Stomach (tissue), 9 donors: ENCODE measurements around the gene PCDH15. TPM values are rescaled to one million over a fixed set of nuclear protein-coding genes. Genes with fewer than 3 reads are reported as not detected.

Source experiments
- DNase-seq, 2 donors: peaks; one replicate each; pipeline versions ENCODE4 v3.0.0 to v3.0.0-alpha.2; 2013 to 2019
- H3K27ac ChIP-seq, 5 donors: fragments of 200-600 bp in 4 of 5; sonication (generic) in 4 of 5; one replicate each; pipeline ENCODE4 v1.5.1; 2013 to 2019; ENCODE audit warnings: mild to moderate bottlenecking in 1 of 5, moderate library complexity in 1 of 5
- H3K27me3 ChIP-seq, 3 donors: fragments of 200-600 bp; sonication (generic); one replicate each; pipeline ENCODE4 v1.5.1; 2017 to 2019; ENCODE audit warnings: mixed run types in 1 of 3
- H3K36me3 ChIP-seq, 4 donors: fragments of 200-600 bp; sonication (generic); 1 replicate in 3 of 4; 2 replicates in 1 of 4; pipeline ENCODE4 v1.5.1; 2016 to 2019
- H3K4me1 ChIP-seq, 4 donors: fragments of 200-600 bp; sonication (generic); one replicate each; pipeline ENCODE4 v1.5.1; 2016 to 2019
- H3K4me3 ChIP-seq, 4 donors: fragments of 200-600 bp; sonication (generic) in 3 of 4; one replicate each; pipeline ENCODE4 v1.5.1; 2016 to 2019; ENCODE audit warnings: mild to moderate bottlenecking in 1 of 4
- H3K9me3 ChIP-seq, 4 donors: fragments of 200-600 bp; sonication (generic); one replicate each; pipeline ENCODE4 v1.5.1; 2016 to 2019
- EP300 ChIP-seq: sonication (generic); formaldehyde crosslinking; IDR thresholded peaks from one replicate; pipeline ENCODE4 v1.6.1; 2017; ENCODE audit warnings: antibody characterized with exemption
- POLR2A ChIP-seq, 4 donors: fragments of 450-650 bp; IDR thresholded peaks; one replicate each; pipeline ENCODE4 v1.6.1; 2016; ENCODE audit warnings: antibody characterized with exemption in 4 of 4, control low read depth in 2 of 4, mild to moderate bottlenecking in 1 of 4, moderate library complexity in 1 of 4
- POLR2AphosphoS5 ChIP-seq, 3 donors: sonication (generic); formaldehyde crosslinking; IDR thresholded peaks; one replicate each; pipeline ENCODE4 v1.6.1; 2016; ENCODE audit warnings: antibody characterized with exemption in 3 of 3
- WGBS, 5 donors: extraction: QIAGEN DNeasy Blood & Tissue Kit in 3 of 5; methylation state at CpG; one replicate each; pipeline versions ENCODE4 v1.1.5 to v1.1.7; 2013 to 2018; 5-methylcytosine and 5-hydroxymethylcytosine counted together
- intact Hi-C: fragments of 100-400 bp; cut with DNase I; formaldehyde crosslinking; loops from one replicate; pipeline ENCODE4 v1.15.1; 2023; ENCODE audit warnings: low total_unique reads
- polyA plus RNA-seq, 3 donors: library from polyadenylated mRNA; stranded (reverse); fragments of 200-250 nt; gene quantifications; one replicate each; pipeline ENCODE4 v1.2.3, GENCODE V29; 2013
- total RNA-seq, 5 donors: library from RNA; depleted of rRNA; stranded (reverse); fragments of >200 nt; gene quantifications; one replicate each; pipeline versions ENCODE4 v1.1.0 to v1.2.3, GENCODE V29; 2014 to 2016
- TF ChIP-seq, protein P1 (sequence below), 7 experiments: fragments of 450-650 bp in 4 of 7; fragments of 200-600 bp in 3 of 7; sonication (generic) in 3 of 7; IDR thresholded peaks; one replicate each; pipeline ENCODE4 v1.5.1; 2016 to 2019; ENCODE audit warnings: antibody characterized with exemption in 7 of 7, control low read depth in 2 of 7, mild to moderate bottlenecking in 1 of 7
- donor health status: healthy with polysubstance abuse.
- donor health status: Bipolar disorder and iron deficiency.
- donor health status: healthy.

The PCDH15 gene
- total and polyA plus RNA-seq, 8 donors = 3.7 TPM; not detected in 7

- intact Hi-C loops = no loop called here
- no peaks in the 10 kb centered on the region for H3K27me3 ChIP-seq
- no peaks in the 10 kb centered on the region for H3K9me3 ChIP-seq
- H3K4me1 ChIP-seq = no peaks in the 10 kb centered on the region
- no peak for TF ChIP-seq POLR2AphosphoS5 (IDR thresholded peaks at IDR 0.05)
- no peak for TF ChIP-seq POLR2A (IDR thresholded peaks at IDR 0.05)
- TF ChIP-seq EP300 = no peak
- no peak overlapping the region for H3K4me3 ChIP-seq
- DNase-seq = no peak
- no peak overlapping the region for H3K27ac ChIP-seq
- H3K36me3 ChIP-seq = no peaks in the 10 kb centered on the region
These were observed 187.9 kb downstream of the PCDH15 start for GRCh38 chr10:54613162-54613561.

- no peak for DNase-seq
- H3K27me3 ChIP-seq = no peaks in the 10 kb centered on the region
- H3K27ac ChIP-seq = no peak overlapping the region
- no peaks in the 10 kb centered on the region for H3K4me1 ChIP-seq
- H3K36me3 ChIP-seq = no peaks in the 10 kb centered on the region
- intact Hi-C loops = no loop called here
- no peaks in the 10 kb centered on the region for H3K9me3 ChIP-seq
- TF ChIP-seq POLR2A (IDR thresholded peaks at IDR 0.05) (no peak), EP300 (no peak), POLR2AphosphoS5 (IDR thresholded peaks at IDR 0.05) (no peak)
- TF ChIP-seq, protein P1, sequence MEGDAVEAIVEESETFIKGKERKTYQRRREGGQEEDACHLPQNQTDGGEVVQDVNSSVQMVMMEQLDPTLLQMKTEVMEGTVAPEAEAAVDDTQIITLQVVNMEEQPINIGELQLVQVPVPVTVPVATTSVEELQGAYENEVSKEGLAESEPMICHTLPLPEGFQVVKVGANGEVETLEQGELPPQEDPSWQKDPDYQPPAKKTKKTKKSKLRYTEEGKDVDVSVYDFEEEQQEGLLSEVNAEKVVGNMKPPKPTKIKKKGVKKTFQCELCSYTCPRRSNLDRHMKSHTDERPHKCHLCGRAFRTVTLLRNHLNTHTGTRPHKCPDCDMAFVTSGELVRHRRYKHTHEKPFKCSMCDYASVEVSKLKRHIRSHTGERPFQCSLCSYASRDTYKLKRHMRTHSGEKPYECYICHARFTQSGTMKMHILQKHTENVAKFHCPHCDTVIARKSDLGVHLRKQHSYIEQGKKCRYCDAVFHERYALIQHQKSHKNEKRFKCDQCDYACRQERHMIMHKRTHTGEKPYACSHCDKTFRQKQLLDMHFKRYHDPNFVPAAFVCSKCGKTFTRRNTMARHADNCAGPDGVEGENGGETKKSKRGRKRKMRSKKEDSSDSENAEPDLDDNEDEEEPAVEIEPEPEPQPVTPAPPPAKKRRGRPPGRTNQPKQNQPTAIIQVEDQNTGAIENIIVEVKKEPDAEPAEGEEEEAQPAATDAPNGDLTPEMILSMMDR (IDR thresholded peaks at IDR 0.05) = no peak
- no peak overlapping the region for H3K4me3 ChIP-seq
These were observed 191.6 kb downstream of the PCDH15 start for GRCh38 chr10:54609423-54609822.

DNA sequence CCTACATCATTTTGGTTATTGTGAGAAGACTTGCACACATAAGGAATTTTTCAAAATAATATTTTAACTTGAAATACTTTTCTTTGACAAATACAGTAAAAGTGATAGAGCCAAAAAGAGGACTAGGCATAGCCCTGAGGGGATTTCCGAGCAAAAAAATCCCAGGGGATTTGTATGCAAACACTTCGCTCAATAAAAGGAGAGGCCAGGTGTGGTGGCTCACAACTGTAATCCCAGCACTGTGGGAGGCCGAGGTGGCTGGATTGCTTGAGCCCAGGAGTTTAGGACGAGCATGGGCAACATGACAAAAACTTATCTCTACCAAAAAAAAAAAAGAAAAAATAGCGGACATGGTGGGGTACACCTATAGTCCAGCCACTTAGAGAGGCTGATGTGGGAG, 193.0 kb downstream of the PCDH15 start:
- no peaks in the 10 kb centered on the region for H3K36me3 ChIP-seq
- H3K4me1 ChIP-seq = no peaks in the 10 kb centered on the region
- intact Hi-C loops = no loop called here
- no peak overlapping the region for H3K4me3 ChIP-seq
- DNase-seq = no peak
- H3K9me3 ChIP-seq = no peaks in the 10 kb centered on the region
- no peak for TF ChIP-seq POLR2AphosphoS5 (IDR thresholded peaks at IDR 0.05)
- TF ChIP-seq, protein P1 (IDR thresholded peaks at IDR 0.05) = no peak
- no peak for TF ChIP-seq EP300
- TF ChIP-seq POLR2A (IDR thresholded peaks at IDR 0.05) = no peak
- no peak overlapping the region for H3K27ac ChIP-seq
- H3K27me3 ChIP-seq = no peaks in the 10 kb centered on the region
- WGBS, 5 donors = 65 to 78% (median 73%) methylated on average over 5 of the region's 5 CpGs

DNA sequence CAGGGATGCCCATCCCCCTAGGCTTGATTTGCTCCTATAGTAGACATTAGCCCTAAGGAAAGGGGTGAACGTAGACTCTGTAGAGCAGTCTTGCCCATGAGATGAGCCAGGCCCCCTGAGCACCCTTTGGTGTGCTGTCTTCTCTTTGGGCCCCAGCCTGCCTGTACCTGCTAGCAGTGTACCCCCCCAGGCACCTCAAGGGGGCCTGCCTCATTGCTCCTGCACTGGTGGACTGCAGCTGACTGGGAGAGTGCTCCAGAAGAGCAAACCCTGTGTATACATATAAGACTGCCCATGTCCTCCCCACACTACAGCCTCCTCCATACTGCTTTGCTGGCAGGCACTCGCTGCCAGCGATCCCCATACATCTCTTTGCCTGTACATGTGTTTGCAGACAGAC, 206.7 kb downstream of the PCDH15 start:
- intact Hi-C loops = no loop called here
- Histone ChIP-seq H3K4me1 (no peaks in the 10 kb centered on the region), H3K4me3 (no peak overlapping the region), H3K27me3 (no peaks in the 10 kb centered on the region), H3K27ac (no peak overlapping the region), H3K9me3 (peaks cover 0 to 13% (median 6%) of the 10 kb centered on the region in 4 donors), H3K36me3 (no peaks in the 10 kb centered on the region)
- 67 to 92% (median 82%) methylated on average over 3 of the region's 3 CpGs for WGBS, 5 donors
- TF ChIP-seq POLR2A (IDR thresholded peaks at IDR 0.05) = no peak
- no peak for TF ChIP-seq EP300
- TF ChIP-seq POLR2AphosphoS5 (IDR thresholded peaks at IDR 0.05) = no peak
- TF ChIP-seq, protein P1 (IDR thresholded peaks at IDR 0.05) = no peak
- DNase-seq = no peak

GRCh38 chr10:54587971-54588370, 213.1 kb downstream of the PCDH15 start:
- TF ChIP-seq POLR2A (IDR thresholded peaks at IDR 0.05) = no peak
- no peak for TF ChIP-seq EP300
- no peak for TF ChIP-seq POLR2AphosphoS5 (IDR thresholded peaks at IDR 0.05)
- TF ChIP-seq, protein P1 (IDR thresholded peaks at IDR 0.05) = no peak
- no peaks in the 10 kb centered on the region for H3K27me3 ChIP-seq
- intact Hi-C loops = no loop called here
- no peaks in the 10 kb centered on the region for H3K4me1 ChIP-seq
- no peak for DNase-seq
- 13 to 25% (median 19%) methylated on average over 2 of the region's 2 CpGs for WGBS, 5 donors
- no peaks in the 10 kb centered on the region for H3K9me3 ChIP-seq
- no peak overlapping the region for H3K27ac ChIP-seq
- H3K4me3 ChIP-seq = no peak overlapping the region
- H3K36me3 ChIP-seq = no peaks in the 10 kb centered on the region
